DOHH2 (cell line): ENCODE data around the gene SPRR1A.
A peak's percentile ranks its signal among the peaks of the same experiment; 100 is the strongest.

Source experiments
- H3F3A ChIP-seq: fragments of 200-600 bp; sonication (generic), shearing (Covaris generic); 2 replicates; pipeline ENCODE4 v1.6.0; 2016; ENCODE audit warnings: antibody characterized with exemption, mild to moderate bottlenecking; ENCODE audit not compliant: control insufficient read depth, insufficient read depth
- H3K27ac ChIP-seq: fragments of 200-600 bp; sonication (generic); 2 replicates; pipeline ENCODE4 v1.5.1; 2014; ENCODE audit warnings: low read depth, mild to moderate bottlenecking, low read length, moderate library complexity
- H3K27me3 ChIP-seq: fragments of 200-600 bp; sonication (generic); 2 replicates; pipeline ENCODE4 v1.6.1; 2014; ENCODE audit warnings: mild to moderate bottlenecking, low read length, mixed read lengths; ENCODE audit not compliant: control insufficient read depth
- H3K36me3 ChIP-seq: fragments of 200-600 bp; sonication (generic); 2 replicates; pipeline ENCODE4 v1.6.1; 2014; ENCODE audit warnings: mild to moderate bottlenecking, low read length, moderate library complexity, mixed read lengths; ENCODE audit not compliant: control insufficient read depth
- H3K4me1 ChIP-seq: fragments of 200-600 bp; sonication (generic); 2 replicates; pipeline ENCODE4 v1.6.1; 2014; ENCODE audit warnings: mild to moderate bottlenecking, low read length, mixed read lengths; ENCODE audit not compliant: control insufficient read depth
- H3K4me2 ChIP-seq: fragments of 200-600 bp; sonication (generic); 2 replicates; pipeline ENCODE4 v1.6.0; 2014; ENCODE audit warnings: mild to moderate bottlenecking, low read length, moderate library complexity
- H3K4me3 ChIP-seq: fragments of 200-600 bp; sonication (generic); 2 replicates; pipeline ENCODE4 v1.5.1; 2014; ENCODE audit warnings: mild to moderate bottlenecking, low read length, mixed read lengths
- H3K79me2 ChIP-seq: fragments of 200-600 bp; sonication (generic); 2 replicates; pipeline ENCODE4 v1.6.1; 2014; ENCODE audit warnings: mild to moderate bottlenecking, low read length, mixed read lengths; ENCODE audit not compliant: control insufficient read depth
- H3K9me2 ChIP-seq: fragments of 200-600 bp; sonication (generic); replicated peaks from 2 replicates; pipeline ENCODE4 v1.6.1; 2014; ENCODE audit warnings: mild to moderate bottlenecking, low read length, mixed read lengths; ENCODE audit not compliant: control insufficient read depth
- H3K9me3 ChIP-seq: fragments of 200-600 bp; sonication (generic); 2 replicates; pipeline ENCODE4 v1.6.1; 2014; ENCODE audit warnings: antibody characterized with exemption, low read length, mixed read lengths; ENCODE audit not compliant: control insufficient read depth, insufficient read depth
- H4K20me1 ChIP-seq: fragments of 200-600 bp; sonication (generic); 2 replicates; pipeline ENCODE4 v1.6.0; 2014; ENCODE audit warnings: low read depth, mild to moderate bottlenecking, antibody characterized with exemption, low read length, moderate library complexity; ENCODE audit not compliant: control insufficient read depth, insufficient read depth
- EZH2phosphoT487 ChIP-seq: fragments of 200-600 bp; sonication (generic); IDR thresholded peaks from 2 replicates; pipeline ENCODE4 v1.6.1; 2017; ENCODE audit warnings: borderline replicate concordance, mild to moderate bottlenecking, antibody characterized with exemption, low read length, moderate library complexity, mixed read lengths
- TF ChIP-seq, protein P1 (sequence below): fragments of 200-600 bp; sonication (generic); IDR thresholded peaks from one replicate; pipeline ENCODE4 v1.5.1; 2014; ENCODE audit warnings: antibody characterized with exemption, mild to moderate bottlenecking, low read depth, low read length; ENCODE audit not compliant: poor library complexity, severe bottlenecking

SPRR1A gene

GRCh38 chr1:153032677-153033308 lies 48.9 kb downstream of the SPRR1A start:
- no peaks in the 10 kb centered on the region for H3K27me3 ChIP-seq
- H3K4me3 ChIP-seq = no peak overlapping the region
- no peaks in the 10 kb centered on the region for H4K20me1 ChIP-seq
- H3K27ac ChIP-seq = no peak overlapping the region
- H3K36me3 ChIP-seq = no peaks in the 10 kb centered on the region
- no peaks in the 10 kb centered on the region for H3K79me2 ChIP-seq
- no peaks in the 10 kb centered on the region for H3K4me1 ChIP-seq
- no peaks in the 10 kb centered on the region for H3F3A ChIP-seq
- no peaks in the 10 kb centered on the region for H3K9me3 ChIP-seq
- no peak overlapping the region for H3K4me2 ChIP-seq
- no peaks in the 10 kb centered on the region for H3K9me2 ChIP-seq
- TF ChIP-seq, protein P1, sequence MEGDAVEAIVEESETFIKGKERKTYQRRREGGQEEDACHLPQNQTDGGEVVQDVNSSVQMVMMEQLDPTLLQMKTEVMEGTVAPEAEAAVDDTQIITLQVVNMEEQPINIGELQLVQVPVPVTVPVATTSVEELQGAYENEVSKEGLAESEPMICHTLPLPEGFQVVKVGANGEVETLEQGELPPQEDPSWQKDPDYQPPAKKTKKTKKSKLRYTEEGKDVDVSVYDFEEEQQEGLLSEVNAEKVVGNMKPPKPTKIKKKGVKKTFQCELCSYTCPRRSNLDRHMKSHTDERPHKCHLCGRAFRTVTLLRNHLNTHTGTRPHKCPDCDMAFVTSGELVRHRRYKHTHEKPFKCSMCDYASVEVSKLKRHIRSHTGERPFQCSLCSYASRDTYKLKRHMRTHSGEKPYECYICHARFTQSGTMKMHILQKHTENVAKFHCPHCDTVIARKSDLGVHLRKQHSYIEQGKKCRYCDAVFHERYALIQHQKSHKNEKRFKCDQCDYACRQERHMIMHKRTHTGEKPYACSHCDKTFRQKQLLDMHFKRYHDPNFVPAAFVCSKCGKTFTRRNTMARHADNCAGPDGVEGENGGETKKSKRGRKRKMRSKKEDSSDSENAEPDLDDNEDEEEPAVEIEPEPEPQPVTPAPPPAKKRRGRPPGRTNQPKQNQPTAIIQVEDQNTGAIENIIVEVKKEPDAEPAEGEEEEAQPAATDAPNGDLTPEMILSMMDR = peak; percentile 28
- TF ChIP-seq EZH2phosphoT487 = no peak

DNA sequence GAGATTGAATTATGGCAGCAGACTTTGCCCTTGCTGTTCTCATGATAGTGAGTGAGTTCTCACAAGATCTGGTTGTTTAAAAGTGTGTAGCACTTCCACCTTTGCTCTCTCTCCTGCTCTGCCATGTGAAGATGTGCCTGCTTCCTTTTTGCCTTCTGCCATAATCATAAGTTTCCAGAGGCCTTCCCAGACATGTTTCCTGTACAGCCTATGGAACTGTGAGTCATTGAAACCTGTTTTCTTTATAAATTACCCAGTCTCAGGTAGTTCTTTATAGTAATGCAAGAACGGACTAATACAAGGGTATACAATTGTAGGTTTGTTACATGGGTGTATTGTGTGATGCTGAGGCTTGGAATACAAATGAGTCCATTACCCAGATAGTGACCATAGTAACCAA lies 51.3 kb downstream of the SPRR1A start:
- no peaks in the 10 kb centered on the region for H3K9me3 ChIP-seq
- H3K79me2 ChIP-seq = no peaks in the 10 kb centered on the region
- no peaks in the 10 kb centered on the region for H3F3A ChIP-seq
- no peaks in the 10 kb centered on the region for H3K27me3 ChIP-seq
- H3K9me2 ChIP-seq = no peaks in the 10 kb centered on the region
- H3K4me1 ChIP-seq = no peaks in the 10 kb centered on the region
- TF ChIP-seq, protein P1 = no peak
- TF ChIP-seq EZH2phosphoT487 = no peak
- H3K4me2 ChIP-seq = no peak overlapping the region
- no peaks in the 10 kb centered on the region for H4K20me1 ChIP-seq
- no peak overlapping the region for H3K27ac ChIP-seq
- H3K4me3 ChIP-seq = no peak overlapping the region
- no peaks in the 10 kb centered on the region for H3K36me3 ChIP-seq
